Prostate gland (tissue), 2 donors: Measurements from ENCODE around the gene CAMK1. TPM values are rescaled to one million over a fixed set of nuclear protein-coding genes. Genes with fewer than 3 reads are reported as not detected.

Experiments used
- DNase-seq: peaks from one replicate; pipeline ENCODE4 v3.0.0-alpha.2; 2019; ENCODE audit warnings: low spot score
- H3K27ac ChIP-seq, 2 donors: fragments of 200-600 bp; sonication (generic); 2 replicates each; pipeline ENCODE4 v1.5.1; 2017 to 2019
- H3K27me3 ChIP-seq: fragments of 200-600 bp; sonication (generic); replicated peaks from 2 replicates; pipeline ENCODE4 v1.5.1; 2019; ENCODE audit not compliant: insufficient read depth
- H3K36me3 ChIP-seq, 2 donors: fragments of 200-600 bp; sonication (generic); 1 replicate in 1 of 2; 2 replicates in 1 of 2; pipeline versions ENCODE4 v1.5.1 to v1.8.1; 2017 to 2019
- H3K4me1 ChIP-seq: fragments of 200-600 bp; sonication (generic); replicated peaks from 2 replicates; pipeline ENCODE4 v1.5.1; 2019
- H3K4me3 ChIP-seq, 2 donors: fragments of 200-600 bp; sonication (generic); 2 replicates each; pipeline ENCODE4 v1.5.1; 2017 to 2019
- H3K9me3 ChIP-seq: fragments of 200-600 bp; sonication (generic); 2 replicates; pipeline ENCODE4 v1.5.1; 2017
- POLR2A ChIP-seq: fragments of 450-650 bp; IDR thresholded peaks from one replicate; pipeline ENCODE4 v1.6.1; 2016; ENCODE audit warnings: antibody characterized with exemption, mild to moderate bottlenecking
- POLR2AphosphoS5 ChIP-seq: sonication (generic); formaldehyde crosslinking; IDR thresholded peaks from one replicate; pipeline ENCODE4 v1.6.1; 2017; ENCODE audit warnings: antibody characterized with exemption
- WGBS: methylation state at CpG from one replicate; pipeline ENCODE4 v1.1.5; 2018; 5-methylcytosine and 5-hydroxymethylcytosine counted together
- intact Hi-C: fragments of 100-400 bp; cut with DNase I; formaldehyde crosslinking; loops from one replicate; pipeline ENCODE4 v1.14.2; 2022
- total RNA-seq, 2 donors: library from RNA; depleted of rRNA; stranded (reverse); fragments of >200 nt; gene quantifications; one replicate each; pipeline ENCODE4 v1.1.0, GENCODE V29; 2016
- TF ChIP-seq, protein P1 (sequence below), 4 experiments: fragments of 200-600 bp in 2 of 4; fragments of 450-650 bp in 2 of 4; sonication (generic) in 2 of 4; IDR thresholded peaks; 1 replicate in 3 of 4; 2 replicates in 1 of 4; pipeline ENCODE4 v1.5.1; 2016 to 2019; ENCODE audit warnings: antibody characterized with exemption in 4 of 4, mild to moderate bottlenecking in 2 of 4, moderate library complexity in 2 of 4

The CAMK1 gene
- 100 to 1,000 TPM in 1 of 2 donors, 10 to 100 TPM in 1; 74.4 to 167 TPM for total RNA-seq

DNA sequence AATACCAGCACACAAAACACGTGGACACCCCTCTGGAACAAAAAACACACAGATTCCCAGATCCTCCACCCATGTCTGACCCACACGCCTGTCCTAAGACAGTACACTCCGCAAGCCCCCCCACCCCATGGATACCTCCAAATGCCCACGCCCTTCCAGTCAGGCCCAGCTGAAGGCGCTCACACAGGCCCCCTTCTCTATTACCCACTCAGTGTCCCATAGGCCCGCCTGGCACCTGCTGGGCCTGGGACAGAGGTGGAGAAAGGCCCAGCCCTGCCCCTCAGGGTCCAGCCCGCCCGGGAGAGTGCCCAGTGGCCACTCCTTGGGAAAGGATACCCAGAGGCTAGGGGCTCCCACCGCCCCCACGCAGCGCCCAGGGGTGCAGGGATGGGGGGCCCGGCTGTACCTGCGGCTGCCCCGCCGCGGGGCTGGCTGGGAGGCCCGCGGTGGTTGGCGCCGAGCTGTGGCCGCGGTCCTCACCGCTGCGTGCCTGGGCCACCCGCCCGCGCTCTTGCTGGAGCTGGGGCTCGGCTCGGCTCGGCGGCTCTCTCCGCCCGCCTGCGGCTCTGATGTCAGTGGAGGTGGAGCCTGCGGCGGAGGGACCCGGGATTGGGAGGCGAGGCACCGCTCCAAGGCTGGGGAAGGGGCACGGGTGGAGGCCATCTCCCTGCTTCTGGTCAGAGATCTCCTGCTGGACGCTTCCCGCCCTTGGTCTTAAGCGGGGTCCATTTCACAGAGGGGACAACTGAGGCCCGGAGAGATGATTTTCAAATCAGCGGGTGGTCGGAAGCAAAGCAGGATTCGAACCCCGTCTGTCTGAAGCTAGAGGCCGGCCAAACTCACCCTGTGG, at the start of gene CAMK1:
CAMK1 (minus strand) TSS at position 522 of the 850 bp plus-strand sequence. CDS start 2,198 bp downstream, outside the sequence.
- intact Hi-C loops, result no loop called here
- Histone ChIP-seq H3K36me3 (no peaks in the 10 kb centered on the region), H3K27ac (peak within 1 kb of the TSS; percentile 91 to 96), H3K27me3 (no peaks in the 10 kb centered on the region), H3K4me3 (peak within 1 kb of the TSS; percentile 68 to 75), H3K9me3 (no peaks in the 10 kb centered on the region), H3K4me1 (peaks cover 8% of the 10 kb centered on the region)
- TF ChIP-seq, protein P1, sequence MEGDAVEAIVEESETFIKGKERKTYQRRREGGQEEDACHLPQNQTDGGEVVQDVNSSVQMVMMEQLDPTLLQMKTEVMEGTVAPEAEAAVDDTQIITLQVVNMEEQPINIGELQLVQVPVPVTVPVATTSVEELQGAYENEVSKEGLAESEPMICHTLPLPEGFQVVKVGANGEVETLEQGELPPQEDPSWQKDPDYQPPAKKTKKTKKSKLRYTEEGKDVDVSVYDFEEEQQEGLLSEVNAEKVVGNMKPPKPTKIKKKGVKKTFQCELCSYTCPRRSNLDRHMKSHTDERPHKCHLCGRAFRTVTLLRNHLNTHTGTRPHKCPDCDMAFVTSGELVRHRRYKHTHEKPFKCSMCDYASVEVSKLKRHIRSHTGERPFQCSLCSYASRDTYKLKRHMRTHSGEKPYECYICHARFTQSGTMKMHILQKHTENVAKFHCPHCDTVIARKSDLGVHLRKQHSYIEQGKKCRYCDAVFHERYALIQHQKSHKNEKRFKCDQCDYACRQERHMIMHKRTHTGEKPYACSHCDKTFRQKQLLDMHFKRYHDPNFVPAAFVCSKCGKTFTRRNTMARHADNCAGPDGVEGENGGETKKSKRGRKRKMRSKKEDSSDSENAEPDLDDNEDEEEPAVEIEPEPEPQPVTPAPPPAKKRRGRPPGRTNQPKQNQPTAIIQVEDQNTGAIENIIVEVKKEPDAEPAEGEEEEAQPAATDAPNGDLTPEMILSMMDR (IDR thresholded peaks at IDR 0.05), result peak in 1 of 4 experiments; percentile 22
- TF ChIP-seq POLR2A (peak; percentile 87), POLR2AphosphoS5 (peak; percentile 70)
- peak; percentile 82 for DNase-seq
- WGBS, result 6% methylated on average over 24 of the region's 49 CpGs

GRCh38 chr3:9818666-9819335, 49.1 kb upstream of the CAMK1 start:
- no peaks in the 10 kb centered on the region for H3K4me1 ChIP-seq
- H3K4me3 ChIP-seq, result no peak overlapping the region
- 97% methylated on average over 6 of the region's 7 CpGs for WGBS
- no peak overlapping the region for H3K27ac ChIP-seq
- TF ChIP-seq POLR2AphosphoS5 (no peak), POLR2A (no peak)
- TF ChIP-seq, protein P1 (IDR thresholded peaks at IDR 0.05), result no peak
- intact Hi-C loops, result no loop called here
- no peaks in the 10 kb centered on the region for H3K36me3 ChIP-seq
- H3K9me3 ChIP-seq, result no peaks in the 10 kb centered on the region
- H3K27me3 ChIP-seq, result no peaks in the 10 kb centered on the region
- no peak for DNase-seq

DNA sequence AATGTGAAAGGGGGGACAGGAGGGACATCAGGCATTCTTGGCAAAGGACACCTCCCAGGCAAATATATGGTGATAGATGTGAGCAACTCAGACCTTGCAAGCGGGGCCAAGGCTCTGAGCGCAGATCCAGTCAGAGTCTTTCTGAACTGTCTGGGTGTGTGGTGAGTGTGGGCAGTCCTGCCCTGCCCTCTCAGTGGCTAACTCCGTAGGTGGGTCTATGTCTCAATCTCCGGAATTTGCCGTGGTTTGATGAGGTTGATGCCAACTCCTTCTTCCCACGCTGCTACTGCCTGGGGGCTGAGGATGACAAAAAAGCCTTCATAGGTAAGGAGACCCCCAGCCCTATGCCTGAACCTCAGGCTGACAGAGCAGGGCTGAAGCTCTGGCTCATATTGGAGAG, 47.7 kb upstream of the CAMK1 start:
- WGBS, result 86% methylated on average over 6 of the region's 6 CpGs
- H3K4me3 ChIP-seq, result no peak overlapping the region
- no peak overlapping the region for H3K27ac ChIP-seq
- TF ChIP-seq POLR2AphosphoS5, result no peak
- TF ChIP-seq, protein P1 (IDR thresholded peaks at IDR 0.05), result no peak
- TF ChIP-seq POLR2A, result no peak
- intact Hi-C loops, result no loop called here
- no peaks in the 10 kb centered on the region for H3K36me3 ChIP-seq
- no peaks in the 10 kb centered on the region for H3K9me3 ChIP-seq
- no peak for DNase-seq
- H3K4me1 ChIP-seq, result no peaks in the 10 kb centered on the region
- no peaks in the 10 kb centered on the region for H3K27me3 ChIP-seq

DNA sequence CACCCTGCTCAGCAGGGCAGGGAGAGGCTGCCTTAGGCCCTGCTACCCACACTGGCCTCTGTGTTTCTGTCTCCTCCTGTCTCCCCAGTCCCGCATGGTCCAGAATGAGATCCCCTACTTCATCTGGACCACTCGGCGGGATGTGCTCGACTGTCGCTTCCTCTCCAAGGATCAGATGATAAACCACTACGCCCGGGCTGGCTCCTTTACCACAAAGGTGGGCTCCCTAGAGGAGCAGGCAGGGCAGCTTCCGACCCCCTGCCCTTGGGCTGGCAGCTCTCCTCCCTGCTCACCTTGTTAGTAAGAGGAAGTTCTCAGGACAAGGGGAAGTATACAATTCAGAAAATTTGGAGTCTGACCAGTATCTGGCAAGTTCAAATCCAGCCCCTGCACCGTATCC, 46.2 kb upstream of the CAMK1 start:
- intact Hi-C loops, result no loop called here

More for the DNA sequence above, 46.2 kb upstream of the CAMK1 start:
- no peak overlapping the region for H3K4me3 ChIP-seq
- TF ChIP-seq POLR2AphosphoS5 (no peak), POLR2A (no peak)
- TF ChIP-seq, protein P1 (IDR thresholded peaks at IDR 0.05), result no peak
- H3K36me3 ChIP-seq, result no peaks in the 10 kb centered on the region
- no peaks in the 10 kb centered on the region for H3K9me3 ChIP-seq
- no peaks in the 10 kb centered on the region for H3K27me3 ChIP-seq
- 90% methylated on average over 9 of the region's 9 CpGs for WGBS
- DNase-seq, result no peak
- H3K27ac ChIP-seq, result no peak overlapping the region
- H3K4me1 ChIP-seq, result no peaks in the 10 kb centered on the region
